A549 (cell line): Measurements from ENCODE around the gene ARHGAP10. TPM values are rescaled to one million over a fixed set of nuclear protein-coding genes. Genes with fewer than 3 reads are reported as not detected.

Source experiments
- ATAC-seq, 2 experiments: fragments of 200-7000 bp in 1 of 2; fragments of >200 bp in 1 of 2; cut with Nextera tagmentation in 1 of 2; cut with Tn5 transposase in 1 of 2; 3 replicates each; pipeline versions ENCODE4 v1.8.0 to v1.9.1; 2018 to 2020; ENCODE audit warnings: mild to moderate bottlenecking in 1 of 2, moderate library complexity in 1 of 2
- CTCF ChIA-PET: fragments of 300-600 bp; sonication (Branson Sonifier 250); formaldehyde crosslinking; extraction: SDS; loops from one replicate; lab custom pipeline; 2021; ENCODE audit warnings: antibody characterized with exemption, inconsistent platforms; lab: Yijun Ruan, JAX
- POLR2A ChIA-PET: fragments of 350-600 bp; formaldehyde crosslinking; extraction: SDS; loops from one replicate; lab custom pipeline; 2021; ENCODE audit warnings: antibody characterized with exemption, inconsistent platforms; lab: Yijun Ruan, JAX
- DNase-seq, 2 experiments: peaks; one replicate each; pipeline versions ENCODE4 v3.0.0 to v3.0.0-alpha.2; 2011 to 2016; ENCODE audit warnings: low read depth in 1 of 2, low spot score in 1 of 2
- FAIRE-seq: peaks from 2 replicates; lab custom pipeline; 2011; peaks lifted over from hg19 to GRCh38; lab: Jason Lieb, UNC
- H3K27ac ChIP-seq, 2 experiments: fragments of >200 bp; sonication (Bioruptor Twin); formaldehyde crosslinking; 3 replicates each; pipeline ENCODE4 v1.5.1; 2016 to 2017
- H3K4me1 ChIP-seq: fragments of >200 bp; sonication (Bioruptor Twin); formaldehyde crosslinking; 3 replicates; pipeline ENCODE4 v1.6.1; 2016
- H3K4me2 ChIP-seq: fragments of >200 bp; sonication (Bioruptor Twin); formaldehyde crosslinking; 3 replicates; pipeline ENCODE4 v1.6.1; 2016
- H3K4me3 ChIP-seq: fragments of >200 bp; sonication (Bioruptor Twin); formaldehyde crosslinking; 3 replicates; pipeline ENCODE4 v1.5.1; 2016
- H3K9me3 ChIP-seq: fragments of >200 bp; sonication (Bioruptor Twin); formaldehyde crosslinking; 3 replicates; pipeline ENCODE4 v1.6.1; 2016
- CBX2 ChIP-seq: fragments of 200-600 bp; sonication (generic); IDR thresholded peaks from 2 replicates; pipeline ENCODE4 v1.6.1; 2016; ENCODE audit warnings: low read depth, mild to moderate bottlenecking, borderline replicate concordance
- CEBPB ChIP-seq, 2 experiments: fragments of >200 bp in 1 of 2; sonication (Bioruptor Twin) in 1 of 2; formaldehyde crosslinking in 1 of 2; IDR thresholded peaks; 2 replicates each; pipeline ENCODE4 v1.6.1; 2012 to 2016
- CHD4 ChIP-seq: fragments of 200-600 bp; sonication (generic); IDR thresholded peaks from 2 replicates; pipeline ENCODE4 v1.6.1; 2016; ENCODE audit warnings: antibody characterized with exemption, mild to moderate bottlenecking, borderline replicate concordance
- ESRRA ChIP-seq: fragments of 150-350 bp; IDR thresholded peaks from 2 replicates; pipeline ENCODE4 v1.6.1; 2014; ENCODE audit warnings: mild to moderate bottlenecking, low read length, borderline replicate concordance
- FOSB ChIP-seq: fragments of 250-450 bp; sonication (Bioruptor Pico); IDR thresholded peaks from 2 replicates; pipeline ENCODE4 v1.5.0; 2020; ENCODE audit warnings: mild to moderate bottlenecking, moderate library complexity
- GATA3 ChIP-seq: IDR thresholded peaks from 2 replicates; pipeline ENCODE4 v1.6.1; 2012; ENCODE audit warnings: borderline replicate concordance
- HDAC2 ChIP-seq: fragments of 200-600 bp; sonication (generic); IDR thresholded peaks from 2 replicates; pipeline ENCODE4 v1.6.1; 2016
- HOXA7 ChIP-seq: fragments of 250-450 bp; sonication (Bioruptor Pico); IDR thresholded peaks from 2 replicates; pipeline ENCODE4 v1.5.0; 2020; ENCODE audit warnings: mild to moderate bottlenecking, moderate library complexity
- JUNB ChIP-seq: fragments of >200 bp; sonication (Bioruptor Twin); formaldehyde crosslinking; IDR thresholded peaks from 2 replicates; pipeline ENCODE4 v1.6.1; 2016
- MAFK ChIP-seq: fragments of 450-650 bp; IDR thresholded peaks from 2 replicates; pipeline ENCODE4 v1.6.1; 2014; ENCODE audit not compliant: partially characterized antibody
- MYC ChIP-seq: IDR thresholded peaks from 2 replicates; pipeline ENCODE4 v1.6.1; 2012; ENCODE audit warnings: mild to moderate bottlenecking, inconsistent platforms, low read length, improper control_type of control experiment, borderline replicate concordance
- NFE2L2 ChIP-seq: fragments of 150-350 bp; conservative IDR thresholded peaks from 2 replicates; pipeline ENCODE4 v1.6.1; 2014; ENCODE audit warnings: low read length
- NR3C1 ChIP-seq: fragments of >200 bp; sonication (Bioruptor Twin); formaldehyde crosslinking; IDR thresholded peaks from 3 replicates; pipeline ENCODE4 v1.6.1; 2017
- PHF8 ChIP-seq: fragments of 200-600 bp; sonication (generic); IDR thresholded peaks from 2 replicates; pipeline ENCODE4 v1.6.1; 2016; ENCODE audit warnings: low read depth, mild to moderate bottlenecking, antibody characterized with exemption, moderate library complexity, borderline replicate concordance
- RAD21 ChIP-seq, 2 experiments: fragments of >200 bp in 1 of 2; sonication (Bioruptor Twin) in 1 of 2; formaldehyde crosslinking in 1 of 2; IDR thresholded peaks in 1 of 2; conservative IDR thresholded peaks in 1 of 2; 2 replicates in 1 of 2; 3 replicates in 1 of 2; pipeline ENCODE4 v1.6.1; 2012 to 2018; ENCODE audit warnings: inconsistent platforms in 1 of 2
- RARB ChIP-seq: fragments of 250-450 bp; sonication (Bioruptor Pico); IDR thresholded peaks from 2 replicates; pipeline ENCODE4 v1.8.0; 2021; ENCODE audit warnings: mild to moderate bottlenecking, moderate library complexity
- SMC3 ChIP-seq: fragments of >200 bp; sonication (Bioruptor Twin); formaldehyde crosslinking; IDR thresholded peaks from 3 replicates; pipeline ENCODE4 v1.6.1; 2018; ENCODE audit warnings: inconsistent platforms
- SREBF2 ChIP-seq: fragments of 450-650 bp; IDR thresholded peaks from 2 replicates; pipeline ENCODE4 v1.6.1; 2014; ENCODE audit warnings: mild to moderate bottlenecking, moderate library complexity
- TP53 ChIP-seq: fragments of 250-450 bp; sonication (Bioruptor Pico); IDR thresholded peaks from 2 replicates; pipeline ENCODE4 v1.5.0; 2021; ENCODE audit warnings: mild to moderate bottlenecking, moderate library complexity
- ZC3H11A ChIP-seq: fragments of 450-650 bp; IDR thresholded peaks from 2 replicates; pipeline ENCODE4 v1.6.1; 2014; ENCODE audit warnings: antibody characterized with exemption, mild to moderate bottlenecking
- ZNF302 ChIP-seq: fragments of 250-450 bp; sonication (Bioruptor Pico); IDR thresholded peaks from 2 replicates; pipeline ENCODE4 v1.9.0; 2021; ENCODE audit warnings: inconsistent platforms, mild to moderate bottlenecking, moderate library complexity
- WGBS: methylation state at CpG from one replicate; pipeline ENCODE4 v1.1.6; 2017; ENCODE audit errors: missing lambda C conversion rate; 5-methylcytosine and 5-hydroxymethylcytosine counted together
- polyA plus RNA-seq, 4 experiments: library from polyadenylated mRNA; depleted of rRNA in 3 of 4; stranded (reverse); fragments of >200 nt; fragmentation: RNase III in 1 of 4; extraction: RNeasy Plus Mini Kit Qiagen cat#74134 plus additional on column Dnase treatment in 1 of 4; gene quantifications; 2 replicates in 3 of 4; 3 replicates in 1 of 4; pipeline ENCODE4 v1.2.3, GENCODE V29; 2011 to 2017
- TF ChIP-seq, protein P1 (sequence below): fragments of >200 bp; sonication (Bioruptor Twin); formaldehyde crosslinking; IDR thresholded peaks from 3 replicates; pipeline ENCODE4 v1.5.1; 2016
- TF ChIP-seq, protein P2 (sequence below): fragments of >200 bp; sonication (Bioruptor Twin); formaldehyde crosslinking; IDR thresholded peaks from 2 replicates; pipeline ENCODE4 v1.6.1; 2016

Gene ARHGAP10
- polyA plus RNA-seq, 2 of the 4 experiments (the other 2 are of a cell fraction): 7.0 to 7.2 TPM

DNA sequence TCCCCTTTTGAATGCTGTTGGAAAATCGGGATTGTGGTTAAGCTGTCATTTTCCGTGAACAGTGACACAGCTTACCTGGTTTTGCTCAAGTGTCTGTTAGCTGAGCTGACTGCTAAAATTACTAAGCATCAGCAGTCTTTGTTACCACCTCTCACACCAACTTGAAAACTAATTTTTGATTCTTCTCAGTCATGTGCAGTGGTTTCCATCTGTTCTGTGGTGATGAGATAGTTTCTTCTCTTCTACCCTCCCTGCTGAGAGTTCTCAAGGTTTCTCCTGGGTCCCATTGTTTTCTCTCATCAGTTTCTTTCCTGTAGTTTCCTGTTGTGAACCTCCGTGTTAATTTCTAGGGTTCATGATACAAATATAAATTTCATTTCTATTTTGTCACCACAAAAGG, 225.6 kb downstream of the ARHGAP10 start:
- ChIA-PET POLR2A (no interaction called here), CTCF (no interaction called here)
- Histone ChIP-seq H3K27ac (no peak overlapping the region), H3K4me1 (no peaks in the 10 kb centered on the region), H3K4me3 (no peak overlapping the region), H3K4me2 (no peak overlapping the region), H3K9me3 (no peaks in the 10 kb centered on the region)
- TF ChIP-seq RAD21 (conservative IDR thresholded peaks at IDR 0.05 in 1 of 2, IDR thresholded peaks at IDR 0.05 in 1 of 2) (no peak), TP53 (CRISPR knock-in tag) (no peak), RARB (CRISPR knock-in tag) (no peak), CBX2 (no peak), SREBF2 (no peak), FOSB (no peak), MYC (no peak), CEBPB (IDR thresholded peaks at IDR 0.05) (no peak), HOXA7 (CRISPR knock-in tag) (no peak), ZC3H11A (no peak)
- ATAC-seq (no peak), DNase-seq (no peak), FAIRE-seq (no peak)
- 91% methylated on average over 3 of the region's 3 CpGs for WGBS

DNA sequence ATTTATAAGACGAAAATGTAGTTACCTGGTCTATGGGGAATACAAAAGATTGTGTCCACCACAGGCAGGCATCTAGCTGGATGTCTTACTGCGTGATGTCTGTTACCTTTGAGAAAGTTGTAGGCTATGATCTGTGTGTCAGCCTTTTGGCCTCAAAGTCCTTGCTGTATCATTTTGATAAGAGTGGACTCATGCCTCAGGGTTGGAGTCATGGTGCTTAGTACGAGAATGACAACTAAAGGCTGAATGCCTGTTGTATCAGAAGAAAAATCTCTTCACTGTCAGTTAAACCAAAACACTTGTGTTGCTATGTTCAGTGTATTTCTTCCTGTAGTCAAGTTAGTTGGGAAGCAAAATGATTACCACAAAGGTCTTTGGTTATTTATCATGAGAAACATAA, 226.2 kb downstream of the ARHGAP10 start:
- ChIA-PET POLR2A (no interaction called here), CTCF (interaction anchor here (0.6 kb wide), 1 partner anchor 182 kb away, joined by 4 read pairs; no protein-coding TSS in a partner anchor)
- Histone ChIP-seq H3K4me3 (no peak overlapping the region), H3K4me2 (no peak overlapping the region), H3K9me3 (no peaks in the 10 kb centered on the region), H3K4me1 (no peaks in the 10 kb centered on the region)
- 87% methylated on average over 3 of the region's 3 CpGs for WGBS
- FAIRE-seq: no peak
- ATAC-seq: no peak
- DNase-seq: no peak
- TF ChIP-seq, protein P1, sequence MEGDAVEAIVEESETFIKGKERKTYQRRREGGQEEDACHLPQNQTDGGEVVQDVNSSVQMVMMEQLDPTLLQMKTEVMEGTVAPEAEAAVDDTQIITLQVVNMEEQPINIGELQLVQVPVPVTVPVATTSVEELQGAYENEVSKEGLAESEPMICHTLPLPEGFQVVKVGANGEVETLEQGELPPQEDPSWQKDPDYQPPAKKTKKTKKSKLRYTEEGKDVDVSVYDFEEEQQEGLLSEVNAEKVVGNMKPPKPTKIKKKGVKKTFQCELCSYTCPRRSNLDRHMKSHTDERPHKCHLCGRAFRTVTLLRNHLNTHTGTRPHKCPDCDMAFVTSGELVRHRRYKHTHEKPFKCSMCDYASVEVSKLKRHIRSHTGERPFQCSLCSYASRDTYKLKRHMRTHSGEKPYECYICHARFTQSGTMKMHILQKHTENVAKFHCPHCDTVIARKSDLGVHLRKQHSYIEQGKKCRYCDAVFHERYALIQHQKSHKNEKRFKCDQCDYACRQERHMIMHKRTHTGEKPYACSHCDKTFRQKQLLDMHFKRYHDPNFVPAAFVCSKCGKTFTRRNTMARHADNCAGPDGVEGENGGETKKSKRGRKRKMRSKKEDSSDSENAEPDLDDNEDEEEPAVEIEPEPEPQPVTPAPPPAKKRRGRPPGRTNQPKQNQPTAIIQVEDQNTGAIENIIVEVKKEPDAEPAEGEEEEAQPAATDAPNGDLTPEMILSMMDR: no peak
- TF ChIP-seq JUNB (no peak), NFE2L2 (no peak), CBX2 (no peak), HDAC2 (no peak), ESRRA (no peak), NR3C1 (no peak), MAFK (no peak), GATA3 (no peak), SMC3 (no peak), PHF8 (no peak)
- TF ChIP-seq, protein P2, sequence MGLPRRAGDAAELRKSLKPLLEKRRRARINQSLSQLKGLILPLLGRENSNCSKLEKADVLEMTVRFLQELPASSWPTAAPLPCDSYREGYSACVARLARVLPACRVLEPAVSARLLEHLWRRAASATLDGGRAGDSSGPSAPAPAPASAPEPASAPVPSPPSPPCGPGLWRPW: no peak
- TF ChIP-seq, all 56 proteins: peak for 0
- H3K27ac ChIP-seq: no peak overlapping the region

DNA sequence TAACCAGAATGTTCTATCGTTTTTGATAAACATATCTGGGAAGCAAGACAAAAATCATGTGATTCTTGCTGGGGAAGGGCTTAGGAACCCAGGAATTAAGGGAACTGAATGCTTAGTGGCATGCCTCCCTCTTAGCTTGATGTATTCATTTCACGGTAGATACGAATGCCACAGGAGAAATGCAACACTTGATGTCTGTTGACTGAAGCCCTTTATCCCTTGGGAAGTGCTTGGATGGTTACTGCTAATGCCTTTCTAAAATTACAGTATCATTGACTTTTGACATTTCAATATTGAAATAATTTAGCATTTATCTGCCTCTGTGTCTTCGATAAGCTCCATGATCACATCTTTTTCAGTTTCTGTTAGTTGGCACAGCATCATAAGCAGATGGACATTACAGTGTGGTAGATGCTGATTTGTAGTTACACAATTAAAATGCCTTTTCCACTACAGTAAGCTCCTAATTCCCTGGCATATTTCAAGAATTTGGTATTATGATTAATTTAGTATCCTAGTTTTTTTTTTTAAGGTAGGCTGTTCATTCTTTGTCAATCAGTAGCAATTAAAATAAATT, 226.7 kb downstream of the ARHGAP10 start:
- TF ChIP-seq NR3C1 (no peak), SMC3 (no peak), CHD4 (no peak), ZNF302 (CRISPR knock-in tag) (no peak)
- TF ChIP-seq, all 56 proteins: peak for 0
- H3K4me2 ChIP-seq: no peak overlapping the region
- no peaks in the 10 kb centered on the region for H3K4me1 ChIP-seq
- H3K27ac ChIP-seq: no peak overlapping the region
- no peak for DNase-seq
- ChIA-PET CTCF (interaction anchor here (0.6 kb wide), 2 partner anchors 182 to 1859 kb away, joined by 3 to 4 read pairs; no protein-coding TSS in a partner anchor), POLR2A (no interaction called here)
- no peak overlapping the region for H3K4me3 ChIP-seq
- H3K9me3 ChIP-seq: no peaks in the 10 kb centered on the region
- FAIRE-seq: no peak
- 75% methylated on average over 4 of the region's 4 CpGs for WGBS
- ATAC-seq: no peak
